GM21528 (cell line): ENCODE results near the gene NTMT1.

Experiments
- ATAC-seq: cut with Tn5 transposase; IDR thresholded peaks from one replicate; pipeline ENCODE4 v1.9.1; 2021; ENCODE audit warnings: mild to moderate bottlenecking, moderate library complexity; ENCODE audit not compliant: unreplicated experiment, low FRiP score

NTMT1 gene

DNA sequence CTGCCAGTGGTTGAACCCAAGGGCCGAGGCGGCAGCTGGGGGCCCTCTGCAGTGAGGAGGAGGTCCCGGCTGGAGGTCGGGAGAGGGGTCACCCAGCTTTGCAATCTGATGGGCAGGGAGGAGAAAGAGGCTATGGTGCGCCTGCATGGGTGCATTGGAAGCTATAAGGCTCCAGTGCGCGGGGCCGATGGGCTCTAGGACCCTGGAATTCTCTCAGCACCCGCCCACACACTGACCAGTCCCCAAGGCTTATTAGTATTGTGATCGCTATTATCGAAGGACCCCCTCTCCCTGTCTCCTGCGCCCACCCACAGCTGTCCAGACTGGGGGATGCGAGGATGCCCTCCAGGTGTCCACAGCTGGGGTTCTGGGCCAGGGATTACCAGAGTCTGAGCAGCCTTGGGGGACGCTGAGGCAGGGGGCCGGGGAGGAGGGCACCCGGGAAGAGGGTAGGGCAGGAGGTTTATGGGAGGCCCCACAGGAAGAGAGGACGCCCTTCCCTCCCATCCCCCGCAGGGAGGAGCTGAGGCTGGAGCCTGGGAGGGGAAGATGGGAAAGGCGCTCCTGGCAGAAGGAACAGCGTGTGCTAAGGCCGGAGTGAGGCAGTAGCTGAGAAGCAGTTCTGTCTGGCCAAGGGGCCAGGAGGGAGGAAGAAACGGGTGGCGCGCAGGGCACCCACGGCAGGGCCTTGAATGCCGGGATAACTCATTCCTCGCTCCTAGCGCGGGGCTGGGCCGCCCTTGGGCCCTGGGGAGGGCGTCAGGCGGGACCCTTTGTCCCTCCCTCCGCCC lies 29.2 kb upstream of the NTMT1 start:
- no peak for ATAC-seq

GRCh38 chr9:129597355-129598088 lies 28.4 kb upstream of the NTMT1 start:
- no peak for ATAC-seq

GRCh38 chr9:129598089-129598596 lies 27.8 kb upstream of the NTMT1 start:
- no peak for ATAC-seq

DNA sequence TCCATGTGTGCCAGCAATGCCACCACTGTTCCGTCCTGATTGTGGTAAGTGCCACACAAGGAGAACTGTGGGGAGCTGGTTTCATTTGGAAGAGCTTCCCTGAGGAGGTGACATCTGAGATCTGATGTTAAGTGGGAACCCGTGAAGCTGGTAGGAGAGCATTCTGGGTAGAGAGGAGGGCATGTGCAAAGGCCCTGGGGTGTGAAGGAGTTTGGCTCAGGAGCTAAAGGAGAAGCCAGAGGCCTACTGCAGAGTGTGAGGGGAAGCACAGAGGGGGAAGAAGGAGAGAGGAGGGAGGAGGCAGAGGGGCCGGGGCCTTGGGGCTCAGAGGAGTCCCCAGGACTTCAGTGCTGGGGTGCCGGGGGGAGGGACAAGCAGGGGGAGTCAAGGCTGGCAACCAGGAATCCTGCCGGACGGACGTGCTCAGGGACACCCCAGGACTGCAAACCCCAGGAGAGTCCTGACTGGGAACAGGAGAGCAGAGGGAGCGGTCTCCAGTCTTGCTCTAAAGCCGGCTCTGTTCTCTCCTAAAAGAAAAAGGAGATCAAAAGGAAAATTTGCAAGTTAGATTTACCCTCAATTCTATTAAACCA lies 24.8 kb upstream of the NTMT1 start:
- no peak for ATAC-seq

DNA sequence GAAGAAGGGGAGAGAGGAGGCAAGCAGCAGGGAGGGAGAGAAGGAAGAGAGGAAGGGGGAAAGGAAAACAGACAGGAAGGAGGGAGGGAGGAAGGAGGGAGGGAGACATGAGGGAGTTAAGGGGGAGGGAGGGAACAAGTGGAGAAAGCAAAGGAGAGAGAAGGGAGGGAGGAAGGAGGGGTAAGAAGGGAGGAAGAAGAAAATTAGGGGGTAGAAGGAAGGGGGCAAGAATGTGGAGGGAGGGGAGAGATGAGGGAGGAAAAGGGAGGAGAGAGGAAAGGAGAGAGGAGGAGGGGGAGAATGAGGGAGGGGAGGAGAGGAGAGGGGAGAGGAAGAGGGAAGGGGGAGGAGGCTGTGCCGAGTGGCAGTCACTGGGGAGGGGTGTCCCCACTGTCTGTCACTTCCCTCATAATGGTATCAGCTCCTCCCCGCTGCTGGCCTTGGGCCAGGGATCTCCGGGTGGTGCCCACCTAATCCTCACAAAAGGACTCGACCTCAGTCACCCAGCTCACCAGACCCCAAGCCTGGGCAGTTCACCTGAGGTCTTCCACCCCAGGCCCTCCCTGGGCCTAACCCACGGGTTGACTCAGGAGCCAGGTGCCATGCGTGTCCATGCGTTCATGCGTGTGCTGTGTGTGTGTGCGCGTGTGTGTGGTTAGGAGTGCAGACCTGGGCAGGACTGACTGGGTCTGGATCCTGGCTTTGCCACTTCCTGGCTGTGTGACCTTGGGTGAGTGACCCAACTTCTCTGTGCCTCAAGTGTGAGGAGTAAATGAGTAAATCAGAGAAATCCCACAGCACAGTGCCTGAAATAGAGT lies 23.2 kb upstream of the NTMT1 start:
- no peak for ATAC-seq

DNA sequence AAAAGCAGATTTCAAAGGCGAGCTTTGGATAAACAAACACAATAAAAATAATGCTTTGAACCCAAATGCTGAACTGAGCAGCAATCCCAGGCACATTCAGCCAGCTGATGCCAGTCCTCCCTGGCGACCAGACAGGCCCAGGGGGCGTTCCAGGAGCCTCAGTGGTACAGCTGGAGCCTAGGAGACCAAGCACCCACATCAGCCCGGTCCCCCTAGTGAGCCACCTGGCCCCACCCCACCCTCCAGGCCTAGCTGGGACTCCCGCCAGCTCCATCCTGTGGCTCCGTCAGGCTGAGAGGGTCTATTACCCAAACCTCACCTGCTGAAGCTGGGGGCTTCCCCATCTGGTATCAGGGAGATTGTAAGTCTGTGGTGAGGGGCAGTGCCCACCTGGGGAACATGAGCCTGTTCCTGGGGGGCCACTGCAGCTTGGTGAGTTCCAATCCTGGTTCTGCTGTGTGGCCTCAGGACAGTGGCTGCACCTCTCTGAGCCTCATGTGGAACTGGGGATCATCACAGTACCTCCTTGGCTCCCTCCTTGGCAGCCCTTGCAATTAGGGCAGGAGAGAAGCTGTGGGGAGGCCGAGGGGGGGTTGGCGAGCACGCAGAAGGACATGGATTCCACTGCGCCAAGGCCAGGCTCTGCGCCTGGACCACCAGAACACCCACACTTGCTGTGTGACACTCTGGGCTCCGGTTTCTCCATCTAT lies 21.8 kb upstream of the NTMT1 start:
- no peak for ATAC-seq

DNA sequence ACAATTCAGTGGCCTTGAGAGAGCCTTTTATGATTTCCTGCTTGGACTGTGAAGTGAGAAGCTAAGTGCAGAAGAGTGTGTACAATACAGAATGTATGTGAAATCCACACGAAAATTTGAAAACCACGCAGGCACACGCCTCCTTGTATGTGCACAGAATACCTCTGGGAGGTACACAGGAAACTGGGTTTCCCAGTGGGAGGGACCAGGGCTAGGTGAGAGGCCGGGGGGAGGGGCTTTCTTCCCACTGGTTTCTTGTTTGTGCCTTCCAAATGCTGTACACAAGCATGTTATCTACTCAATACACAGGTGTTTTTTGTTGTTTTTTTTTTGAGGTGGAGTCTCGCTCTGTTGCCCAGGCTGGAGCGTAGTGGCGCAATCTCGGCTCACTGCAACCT lies 21.2 kb upstream of the NTMT1 start:
- no peak for ATAC-seq

- ATAC-seq, result no peak
Measured at GRCh38 chr9:129606161-129607026, 19.6 kb upstream of the NTMT1 start.

- no peak for ATAC-seq
Measured at GRCh38 chr9:129607027-129607387, 19.0 kb upstream of the NTMT1 start.

DNA sequence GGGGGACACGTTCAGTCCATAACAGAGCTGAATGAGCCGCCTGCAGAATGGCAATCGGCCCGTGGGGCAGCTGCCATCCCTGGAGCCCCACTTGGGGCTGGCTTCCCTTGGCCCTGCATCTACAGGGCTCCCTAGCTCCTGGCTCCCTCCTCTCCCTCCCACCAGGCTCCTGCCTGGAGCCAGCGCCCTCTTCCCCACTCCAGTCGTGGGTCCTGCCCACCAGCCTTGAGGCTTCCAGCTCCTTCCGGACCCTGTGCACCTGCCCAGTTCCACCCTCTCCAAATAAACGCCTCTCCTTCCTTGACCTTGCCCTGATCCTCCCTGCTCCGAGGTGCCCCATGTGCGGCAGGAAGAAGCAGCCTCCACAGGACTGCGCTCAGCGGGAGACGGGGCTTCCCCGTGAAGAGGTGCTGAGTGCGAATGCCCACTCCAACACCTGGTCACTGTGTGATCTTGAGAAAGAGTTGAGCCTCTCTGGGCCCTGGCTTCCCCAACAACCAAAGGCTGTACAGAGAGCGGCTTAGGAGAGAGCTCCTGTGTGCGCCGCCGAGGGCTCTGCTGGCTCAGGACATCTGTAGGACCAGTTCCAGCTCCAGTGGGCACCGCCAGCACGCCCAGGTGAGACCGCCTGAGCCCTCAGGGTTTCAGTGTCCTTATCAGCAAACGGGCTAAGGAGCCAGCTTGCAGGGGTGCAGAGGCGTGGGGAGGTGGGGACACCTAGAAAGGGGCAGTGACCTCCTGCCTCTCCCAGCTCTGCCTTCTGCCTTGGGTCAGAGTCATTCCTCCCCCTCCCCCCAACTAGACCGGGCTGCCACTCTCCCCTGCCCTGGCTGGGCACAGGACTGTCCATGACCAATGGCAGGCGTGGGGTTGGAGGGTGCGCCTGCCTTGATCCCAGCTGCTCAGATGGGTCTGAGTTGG lies 17.1 kb upstream of the NTMT1 start:
- no peak for ATAC-seq

GRCh38 chr9:129609486-129610212 lies 16.3 kb upstream of the NTMT1 start:
- no peak for ATAC-seq

DNA sequence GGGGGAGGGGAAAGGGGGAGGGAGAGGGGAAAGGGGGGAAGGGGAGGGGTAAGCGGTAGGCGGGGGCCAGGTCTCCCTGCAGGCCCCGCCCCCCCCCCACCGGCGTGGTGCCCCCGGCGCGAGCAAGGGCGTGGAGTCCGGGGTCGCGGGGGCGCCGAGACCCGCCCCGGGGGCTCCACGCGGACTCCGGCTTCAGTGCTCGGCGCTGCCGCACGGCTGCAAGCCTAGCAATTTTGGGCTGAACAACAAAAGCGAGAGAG lies 15.8 kb upstream of the NTMT1 start:
- no peak for ATAC-seq

- no peak for ATAC-seq
Measured at GRCh38 chr9:129610473-129611306, 15.3 kb upstream of the NTMT1 start.

DNA sequence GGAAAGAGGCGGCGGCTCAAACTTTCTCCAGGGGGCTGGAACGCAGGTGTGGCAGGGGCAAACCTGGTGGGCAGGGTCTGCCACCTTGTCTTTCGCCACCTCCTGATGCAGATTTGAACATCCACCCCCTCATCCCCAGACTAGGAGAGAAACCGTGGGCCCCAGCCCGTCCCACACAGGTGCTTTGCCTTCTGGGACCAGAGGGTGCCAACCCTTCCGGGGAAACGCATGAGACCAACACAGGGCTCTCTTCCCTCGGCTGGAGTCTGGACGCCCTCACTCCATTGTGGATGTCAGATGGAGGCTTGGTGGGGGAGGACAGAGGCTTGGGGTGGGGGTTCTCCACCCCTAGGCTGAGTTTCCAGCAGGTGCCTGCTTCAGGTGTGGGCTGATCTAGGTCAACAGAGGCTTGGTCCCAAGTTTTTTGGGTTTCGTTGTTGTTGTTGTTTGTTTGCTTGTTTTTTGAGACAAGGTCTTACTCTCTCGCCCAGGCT lies 14.6 kb upstream of the NTMT1 start:
- ATAC-seq, result no peak

- ATAC-seq, result no peak
Measured at GRCh38 chr9:129612123-129612522, 13.8 kb upstream of the NTMT1 start.

GRCh38 chr9:129612815-129613519 lies 13.0 kb upstream of the NTMT1 start:
- ATAC-seq, result no peak
